ENCODE results near the gene SEC16A. TPM values are rescaled to one million over a fixed set of nuclear protein-coding genes. Genes with fewer than 3 reads are reported as not detected.

The SEC16A gene
- total and polyA plus RNA-seq, 4 donors = 21.7 to 96.1 (median 66.0) TPM

GRCh38 chr9:136444102-136444501, 38.7 kb downstream of the SEC16A start:
- 92% methylated on average over 20 of the region's 20 CpGs for WGBS
- no peak overlapping the region for H3K9ac ChIP-seq (ENCODE audit: low read depth in 1 of 2, low read length in 2 of 2)
- no peak overlapping the region for H3K4me3 ChIP-seq (ENCODE audit: low read depth in 1 of 3, low read length in 3 of 3)
- H3K27ac ChIP-seq (ENCODE audit: low read depth in 1 of 2, low read length in 2 of 2) = no peak overlapping the region
- peaks cover 24 to 74% (median 54%) of the 10 kb centered on the region in 4 donors for H3K36me3 ChIP-seq (ENCODE audit: control insufficient read depth in 4 of 4, insufficient read depth in 3 of 4, low read depth in 1 of 4, low read length in 3 of 4)
- H3K9me3 ChIP-seq (ENCODE audit: control insufficient read depth in 4 of 4, low read length in 3 of 4) = no peaks in the 10 kb centered on the region
- H3K27me3 ChIP-seq (ENCODE audit: control insufficient read depth in 4 of 4, insufficient read depth in 4 of 4, low read length in 3 of 4) = no peaks in the 10 kb centered on the region
- no peak for TF ChIP-seq CTCF (IDR thresholded peaks at IDR 0.05; ENCODE audit: low read depth, low read length, missing input control)
- TF ChIP-seq, protein P1, sequence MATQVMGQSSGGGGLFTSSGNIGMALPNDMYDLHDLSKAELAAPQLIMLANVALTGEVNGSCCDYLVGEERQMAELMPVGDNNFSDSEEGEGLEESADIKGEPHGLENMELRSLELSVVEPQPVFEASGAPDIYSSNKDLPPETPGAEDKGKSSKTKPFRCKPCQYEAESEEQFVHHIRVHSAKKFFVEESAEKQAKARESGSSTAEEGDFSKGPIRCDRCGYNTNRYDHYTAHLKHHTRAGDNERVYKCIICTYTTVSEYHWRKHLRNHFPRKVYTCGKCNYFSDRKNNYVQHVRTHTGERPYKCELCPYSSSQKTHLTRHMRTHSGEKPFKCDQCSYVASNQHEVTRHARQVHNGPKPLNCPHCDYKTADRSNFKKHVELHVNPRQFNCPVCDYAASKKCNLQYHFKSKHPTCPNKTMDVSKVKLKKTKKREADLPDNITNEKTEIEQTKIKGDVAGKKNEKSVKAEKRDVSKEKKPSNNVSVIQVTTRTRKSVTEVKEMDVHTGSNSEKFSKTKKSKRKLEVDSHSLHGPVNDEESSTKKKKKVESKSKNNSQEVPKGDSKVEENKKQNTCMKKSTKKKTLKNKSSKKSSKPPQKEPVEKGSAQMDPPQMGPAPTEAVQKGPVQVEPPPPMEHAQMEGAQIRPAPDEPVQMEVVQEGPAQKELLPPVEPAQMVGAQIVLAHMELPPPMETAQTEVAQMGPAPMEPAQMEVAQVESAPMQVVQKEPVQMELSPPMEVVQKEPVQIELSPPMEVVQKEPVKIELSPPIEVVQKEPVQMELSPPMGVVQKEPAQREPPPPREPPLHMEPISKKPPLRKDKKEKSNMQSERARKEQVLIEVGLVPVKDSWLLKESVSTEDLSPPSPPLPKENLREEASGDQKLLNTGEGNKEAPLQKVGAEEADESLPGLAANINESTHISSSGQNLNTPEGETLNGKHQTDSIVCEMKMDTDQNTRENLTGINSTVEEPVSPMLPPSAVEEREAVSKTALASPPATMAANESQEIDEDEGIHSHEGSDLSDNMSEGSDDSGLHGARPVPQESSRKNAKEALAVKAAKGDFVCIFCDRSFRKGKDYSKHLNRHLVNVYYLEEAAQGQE (IDR thresholded peaks at IDR 0.05) = no peak
- TF ChIP-seq FOXA2 (IDR thresholded peaks at IDR 0.05) = no peak
- no peak for TF ChIP-seq HNF4G (IDR thresholded peaks at IDR 0.05)
- no peak for TF ChIP-seq ATF3 (IDR thresholded peaks at IDR 0.05)
- TF ChIP-seq RAD21 (IDR thresholded peaks at IDR 0.05) = no peak
- no peak for TF ChIP-seq NR2F2 (IDR thresholded peaks at IDR 0.05)
- TF ChIP-seq GABPA (IDR thresholded peaks at IDR 0.05 in 1 of 2, conservative IDR thresholded peaks at IDR 0.05 in 1 of 2) = no peak
- no peak for TF ChIP-seq SP1 (IDR thresholded peaks at IDR 0.05)
- no peak for TF ChIP-seq FOXA1 (IDR thresholded peaks at IDR 0.05)
- no peak for TF ChIP-seq TAF1 (conservative IDR thresholded peaks at IDR 0.05)
- TF ChIP-seq RXRA (IDR thresholded peaks at IDR 0.05) = no peak
- TF ChIP-seq, protein P2, sequence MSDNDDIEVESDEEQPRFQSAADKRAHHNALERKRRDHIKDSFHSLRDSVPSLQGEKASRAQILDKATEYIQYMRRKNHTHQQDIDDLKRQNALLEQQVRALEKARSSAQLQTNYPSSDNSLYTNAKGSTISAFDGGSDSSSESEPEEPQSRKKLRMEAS (IDR thresholded peaks at IDR 0.05) = no peak
- TF ChIP-seq EGR1 (IDR thresholded peaks at IDR 0.05; ENCODE audit: low read depth in 2 of 2) = no peak
- TF ChIP-seq YY1 (IDR thresholded peaks at IDR 0.05) = no peak
- DNase-seq (ENCODE audit: low spot score) = no peak
- peaks cover 3 to 37% (median 33%) of the 10 kb centered on the region in 4 donors for H3K4me1 ChIP-seq (ENCODE audit: control insufficient read depth in 4 of 4, insufficient read depth in 4 of 4, low read length in 3 of 4)

GRCh38 chr9:136443687-136444086, 39.2 kb downstream of the SEC16A start:
- Histone ChIP-seq H3K36me3 (ENCODE audit: control insufficient read depth in 4 of 4, insufficient read depth in 3 of 4, low read depth in 1 of 4, low read length in 3 of 4) (peaks cover 24 to 70% (median 51%) of the 10 kb centered on the region in 4 donors), H3K4me1 (ENCODE audit: control insufficient read depth in 4 of 4, insufficient read depth in 4 of 4, low read length in 3 of 4) (peaks cover 5 to 41% (median 37%) of the 10 kb centered on the region in 4 donors), H3K9ac (ENCODE audit: low read depth in 1 of 2, low read length in 2 of 2) (no peak overlapping the region), H3K27ac (ENCODE audit: low read depth in 1 of 2, low read length in 2 of 2) (no peak overlapping the region), H3K27me3 (ENCODE audit: control insufficient read depth in 4 of 4, insufficient read depth in 4 of 4, low read length in 3 of 4) (no peaks in the 10 kb centered on the region), H3K9me3 (ENCODE audit: control insufficient read depth in 4 of 4, low read length in 3 of 4) (no peaks in the 10 kb centered on the region), H3K4me3 (ENCODE audit: low read depth in 1 of 3, low read length in 3 of 3) (no peak overlapping the region)
- TF ChIP-seq CTCF (IDR thresholded peaks at IDR 0.05; ENCODE audit: low read depth, low read length, missing input control) (no peak), SP1 (IDR thresholded peaks at IDR 0.05) (no peak), EGR1 (IDR thresholded peaks at IDR 0.05; ENCODE audit: low read depth in 2 of 2) (no peak), ZBTB33 (IDR thresholded peaks at IDR 0.05) (no peak), HNF4G (IDR thresholded peaks at IDR 0.05) (no peak), ATF3 (IDR thresholded peaks at IDR 0.05) (no peak), NR2F2 (IDR thresholded peaks at IDR 0.05) (no peak), TAF1 (conservative IDR thresholded peaks at IDR 0.05) (no peak), FOXA2 (IDR thresholded peaks at IDR 0.05) (no peak)
- TF ChIP-seq, protein P2 (IDR thresholded peaks at IDR 0.05) = no peak
- 98% methylated on average over 7 of the region's 7 CpGs for WGBS
- DNase-seq (ENCODE audit: low spot score) = no peak

Data from liver (tissue), 9 donors.